Rectal smooth muscle tissue (tissue), 1 donor: Measurements from ENCODE around the gene PES1.
"Not testable (repeated sequence)": the region's sequence is repeated elsewhere in the genome, so short reads cannot be mapped to it uniquely, and the experiment has no call there.

Source experiments
- H3K27ac ChIP-seq: one replicate; pipeline ENCODE4 v1.7.0; 2013; ENCODE audit warnings: low read depth, low read length, inconsistent platforms
- H3K27me3 ChIP-seq: one replicate; pipeline ENCODE4 v1.7.0; 2013; ENCODE audit warnings: low read length; ENCODE audit not compliant: control insufficient read depth, insufficient read depth
- H3K36me3 ChIP-seq: one replicate; pipeline ENCODE4 v1.7.0; 2013; ENCODE audit warnings: low read length; ENCODE audit not compliant: control insufficient read depth, insufficient read depth
- H3K4me1 ChIP-seq: one replicate; pipeline ENCODE4 v1.7.0; 2013; ENCODE audit warnings: low read length; ENCODE audit not compliant: control insufficient read depth, insufficient read depth
- H3K4me3 ChIP-seq: one replicate; pipeline ENCODE4 v1.7.0; 2013; ENCODE audit warnings: low read length
- H3K9ac ChIP-seq: one replicate; pipeline ENCODE4 v1.7.0; 2013; ENCODE audit warnings: low read length

PES1 gene

GRCh38 chr22:30605449-30606110, 13.9 kb upstream of the PES1 start:
- no peak overlapping the region for H3K4me3 ChIP-seq
- H3K27ac ChIP-seq: no peak overlapping the region
- no peaks in the 10 kb centered on the region for H3K27me3 ChIP-seq
- no peak overlapping the region for H3K9ac ChIP-seq
- H3K36me3 ChIP-seq: no peaks in the 10 kb centered on the region
- H3K4me1 ChIP-seq: peaks cover 21% of the 10 kb centered on the region

- Histone ChIP-seq H3K27ac (no peak overlapping the region), H3K4me3 (no peak overlapping the region)
These were observed 13.0 kb upstream of the PES1 start for GRCh38 chr22:30604723-30605122.

DNA sequence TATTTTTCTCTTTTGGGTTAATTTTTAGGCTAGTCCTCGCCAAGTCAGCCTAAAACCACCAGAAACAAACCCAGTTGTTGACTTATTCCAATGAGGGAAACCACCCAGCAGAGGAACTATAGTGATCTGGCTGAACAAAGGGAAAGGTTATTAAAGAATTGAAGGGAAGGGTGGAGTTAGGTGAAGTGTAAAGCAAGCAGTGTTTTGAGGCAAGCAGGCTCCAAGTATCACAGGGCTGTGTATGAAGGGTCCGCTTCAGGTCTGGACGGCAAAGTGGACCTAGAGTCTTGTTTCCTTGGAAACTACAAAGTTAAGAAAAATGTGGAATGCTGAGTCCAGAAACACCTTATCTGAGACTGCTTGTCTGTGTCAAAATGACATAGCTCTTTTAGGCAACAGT, 12.1 kb upstream of the PES1 start:
- Histone ChIP-seq H3K4me1 (peaks cover 14% of the 10 kb centered on the region), H3K27ac (no peak overlapping the region), H3K4me3 (no peak overlapping the region), H3K36me3 (no peaks in the 10 kb centered on the region), H3K27me3 (no peaks in the 10 kb centered on the region), H3K9ac (no peak overlapping the region)

More at GRCh38 chr22:30604723-30605122, 13.0 kb upstream of the PES1 start:
- Histone ChIP-seq H3K27me3 (no peaks in the 10 kb centered on the region), H3K4me1 (peaks cover 18% of the 10 kb centered on the region), H3K36me3 (no peaks in the 10 kb centered on the region), H3K9ac (no peak overlapping the region)

DNA sequence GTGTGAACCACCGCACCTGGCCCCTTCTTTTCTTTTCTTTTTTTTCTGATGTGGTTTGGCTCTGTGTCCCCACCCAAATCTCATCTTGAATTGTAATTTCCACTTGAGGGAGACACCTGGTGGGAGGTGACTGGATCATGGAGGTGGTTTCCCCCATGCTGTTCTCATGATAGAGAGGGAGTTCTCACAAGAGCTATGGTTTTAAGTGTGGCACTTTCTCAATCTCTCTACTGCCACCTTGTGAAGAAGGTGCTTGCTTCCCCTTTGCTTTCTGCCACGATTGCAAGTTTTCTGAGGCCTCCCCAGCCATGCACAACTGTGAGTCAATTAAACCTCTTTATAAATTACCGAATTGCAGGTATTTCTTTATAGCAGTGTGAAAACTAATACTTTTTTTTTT, 10.3 kb upstream of the PES1 start:
- Histone ChIP-seq H3K9ac (no peak overlapping the region), H3K4me1 (peaks cover 2% of the 10 kb centered on the region), H3K4me3 (no peak overlapping the region), H3K36me3 (no peaks in the 10 kb centered on the region), H3K27ac (no peak overlapping the region), H3K27me3 (no peaks in the 10 kb centered on the region)

- H3K27ac ChIP-seq: no peak overlapping the region
- no peaks in the 10 kb centered on the region for H3K27me3 ChIP-seq
- peaks cover 2% of the 10 kb centered on the region for H3K4me1 ChIP-seq
These were observed 9.8 kb upstream of the PES1 start for GRCh38 chr22:30601464-30601863.

GRCh38 chr22:30600921-30601320, 9.2 kb upstream of the PES1 start:
- no peak overlapping the region for H3K9ac ChIP-seq
- no peaks in the 10 kb centered on the region for H3K36me3 ChIP-seq
- no peak overlapping the region for H3K27ac ChIP-seq
- H3K27me3 ChIP-seq: no peaks in the 10 kb centered on the region
- H3K4me1 ChIP-seq: peaks cover 2% of the 10 kb centered on the region
- no peak overlapping the region for H3K4me3 ChIP-seq

More at GRCh38 chr22:30601464-30601863, 9.8 kb upstream of the PES1 start:
- Histone ChIP-seq H3K4me3 (no peak overlapping the region), H3K9ac (no peak overlapping the region), H3K36me3 (no peaks in the 10 kb centered on the region)

DNA sequence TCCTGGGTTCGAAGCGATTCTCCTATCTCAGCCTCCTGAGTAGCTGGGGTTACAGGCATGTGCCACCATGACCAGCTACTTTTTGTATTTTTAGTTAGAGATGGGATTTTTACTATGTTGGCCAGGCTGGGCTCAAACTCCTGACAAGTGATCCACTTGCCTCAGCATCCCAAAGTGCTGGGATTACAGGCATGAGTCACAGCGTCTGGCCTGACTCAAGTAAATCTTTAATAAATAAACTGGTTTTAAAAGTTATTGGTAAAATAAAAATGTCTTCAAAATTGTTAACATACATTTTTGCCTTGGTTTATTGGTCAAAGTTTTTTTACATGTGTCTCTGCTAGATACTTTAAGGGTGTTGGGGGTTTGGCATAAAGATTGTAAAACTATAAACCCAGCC, 7.3 kb upstream of the PES1 start:
- no peak overlapping the region for H3K4me3 ChIP-seq
- no peaks in the 10 kb centered on the region for H3K36me3 ChIP-seq
- no peaks in the 10 kb centered on the region for H3K4me1 ChIP-seq
- no peak overlapping the region for H3K9ac ChIP-seq
- no peaks in the 10 kb centered on the region for H3K27me3 ChIP-seq
- H3K27ac ChIP-seq: no peak overlapping the region

DNA sequence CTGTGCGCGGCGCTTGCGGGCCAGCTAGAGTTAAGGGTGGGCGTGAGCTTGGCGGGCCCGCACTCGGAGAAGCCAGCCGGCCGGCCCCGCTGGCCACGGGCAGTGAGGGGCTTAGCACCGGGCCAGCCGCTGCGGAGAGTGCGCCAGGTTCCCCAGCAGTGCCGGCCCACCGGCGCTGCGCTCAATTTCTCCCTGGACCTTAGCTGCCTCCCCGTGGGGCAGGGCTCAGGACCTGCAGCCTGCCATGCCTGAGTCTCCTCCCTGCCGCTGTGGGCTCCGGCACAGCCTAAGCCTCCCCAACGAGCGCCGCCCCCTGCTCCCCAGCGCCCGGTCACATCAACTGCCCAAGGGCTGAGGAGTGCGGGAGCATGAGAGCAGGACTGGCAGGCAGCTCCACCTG, 5.2 kb upstream of the PES1 start:
- Histone ChIP-seq H3K4me1 (no peaks in the 10 kb centered on the region), H3K36me3 (no peaks in the 10 kb centered on the region), H3K27ac (no peak overlapping the region)

DNA sequence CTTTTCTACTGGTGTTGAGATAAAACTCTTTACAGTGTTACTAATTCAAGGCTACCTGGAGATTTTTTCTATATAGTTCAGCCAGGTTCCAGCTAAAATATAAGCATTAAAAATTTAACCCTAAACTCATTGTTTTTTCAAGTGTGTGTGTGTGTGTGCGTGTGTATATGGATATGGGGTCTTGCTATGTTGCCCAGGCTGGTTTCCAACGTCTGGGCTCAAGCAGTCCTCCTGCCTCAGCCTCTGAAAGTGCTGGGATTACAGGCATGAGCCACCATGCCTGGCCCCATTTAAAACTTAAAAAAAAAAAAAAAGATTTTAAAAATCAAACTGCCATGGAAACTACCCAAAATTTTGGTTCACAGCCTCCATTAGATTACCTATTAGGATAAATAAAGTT, 4.5 kb upstream of the PES1 start:
- H3K4me3 ChIP-seq: no peak overlapping the region
- no peaks in the 10 kb centered on the region for H3K27me3 ChIP-seq
- H3K27ac ChIP-seq: no peak overlapping the region
- peaks cover under 1% of the 10 kb centered on the region for H3K4me1 ChIP-seq
- H3K9ac ChIP-seq: no peak overlapping the region
- H3K36me3 ChIP-seq: no peaks in the 10 kb centered on the region

More for the DNA sequence above, 5.2 kb upstream of the PES1 start:
- H3K27me3 ChIP-seq: no peaks in the 10 kb centered on the region
- H3K9ac ChIP-seq: no peak overlapping the region
- no peak overlapping the region for H3K4me3 ChIP-seq

DNA sequence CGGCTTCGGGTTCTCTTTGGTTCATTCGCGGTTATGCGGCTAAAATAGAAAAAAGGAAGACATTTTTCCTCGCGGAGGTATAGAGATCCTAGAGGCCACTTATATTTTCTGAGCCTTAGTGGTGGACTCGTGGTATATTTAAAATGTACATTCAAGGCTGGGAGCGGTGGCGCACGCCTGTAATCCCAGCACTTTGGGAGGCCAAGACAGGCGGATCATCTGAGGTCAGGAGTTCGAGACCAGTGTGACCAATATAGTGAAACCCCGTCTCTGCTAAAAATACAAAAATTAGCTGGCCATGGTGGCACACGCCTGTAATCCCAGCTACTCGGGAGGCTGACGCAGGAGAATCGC, 627 bp upstream of the PES1 start:
- Histone ChIP-seq H3K4me3 (peak overlapping the region; percentile 86), H3K27ac (peak overlapping the region; percentile 84), H3K36me3 (peaks cover 18% of the 10 kb centered on the region)
- H3K27me3 ChIP-seq, H3K4me1 ChIP-seq, H3K9ac ChIP-seq: not testable (repeated sequence)

- H3K9ac ChIP-seq: peak overlapping the region; percentile 74
- peaks cover 30% of the 10 kb centered on the region for H3K36me3 ChIP-seq
- peaks cover 8% of the 10 kb centered on the region for H3K4me1 ChIP-seq
- no peaks in the 10 kb centered on the region for H3K27me3 ChIP-seq
- no peak overlapping the region for H3K27ac ChIP-seq
- H3K4me3 ChIP-seq: peak overlapping the region; percentile 86
These were observed 521 bp downstream of the PES1 start for GRCh38 chr22:30591191-30591587.

- peaks cover 67% of the 10 kb centered on the region for H3K36me3 ChIP-seq
- H3K4me1 ChIP-seq: peaks cover 8% of the 10 kb centered on the region
- H3K27me3 ChIP-seq: no peaks in the 10 kb centered on the region
- H3K27ac ChIP-seq: no peak overlapping the region
- no peak overlapping the region for H3K4me3 ChIP-seq
- H3K9ac ChIP-seq: no peak overlapping the region
These were observed 5.3 kb downstream of the PES1 start for GRCh38 chr22:30586414-30586813.

DNA sequence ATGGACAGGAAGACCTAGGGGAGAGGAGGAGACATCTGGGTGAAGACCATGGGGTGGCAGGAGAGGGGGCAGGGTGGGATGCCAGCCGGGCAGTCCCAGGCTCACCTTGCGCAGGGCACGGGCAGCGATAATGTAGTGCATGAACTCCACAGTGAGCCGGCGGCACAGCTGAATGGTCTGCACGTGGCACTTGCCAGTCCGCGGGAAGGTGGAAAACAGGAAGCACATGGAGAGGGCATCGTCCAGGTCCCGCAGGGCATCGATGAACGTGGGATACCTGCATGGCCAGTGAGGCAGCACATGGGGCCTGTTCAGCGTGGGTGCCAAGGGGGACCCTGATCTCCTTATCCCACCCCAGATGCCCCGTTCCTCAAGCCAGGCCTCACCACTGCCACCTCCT, 7.3 kb downstream of the PES1 start:
- Histone ChIP-seq H3K27ac (no peak overlapping the region), H3K4me3 (no peak overlapping the region), H3K27me3 (no peaks in the 10 kb centered on the region), H3K36me3 (peaks cover 86% of the 10 kb centered on the region), H3K4me1 (no peaks in the 10 kb centered on the region), H3K9ac (no peak overlapping the region)
